A673 (cell line): ENCODE data around the gene VPS13D. TPM values are rescaled to one million over a fixed set of nuclear protein-coding genes. Genes with fewer than 3 reads are reported as not detected.

ENCODE experiments used
- BruUV-seq: library from RNA; stranded (reverse); fragments of 400-500 nt; replicated peaks from 2 replicates; lab custom pipeline; 2021; lab: Mats Ljungman, UMichigan
- CTCF ChIA-PET: fragments of 300-600 bp; sonication (Branson Sonifier 250); formaldehyde crosslinking; loops from one replicate; lab custom pipeline; 2022; ENCODE audit warnings: antibody characterized with exemption; lab: Charles Lee
- POLR2A ChIA-PET: fragments of 300-600 bp; sonication (Branson Sonifier 250); formaldehyde crosslinking; loops from one replicate; lab custom pipeline; 2022; ENCODE audit warnings: antibody characterized with exemption; ENCODE audit not compliant: low non-redundant PET; lab: Charles Lee
- DNase-seq: peaks from one replicate; pipeline ENCODE4 v3.0.0-alpha.2; 2015; ENCODE audit warnings: low spot score
- H3K27ac ChIP-seq: fragments of 200-600 bp; sonication (generic); 2 replicates; pipeline ENCODE4 v1.5.1; 2016; ENCODE audit warnings: mixed run types, low read depth, mild to moderate bottlenecking, mixed read lengths, antibody characterized with exemption, low read length; ENCODE audit not compliant: poor library complexity, severe bottlenecking
- H3K27me3 ChIP-seq: fragments of 200-600 bp; sonication (generic); replicated peaks from 2 replicates; pipeline ENCODE4 v1.6.1; 2017; ENCODE audit warnings: mixed run types, low read depth, mild to moderate bottlenecking, mixed read lengths, antibody characterized with exemption, low read length; ENCODE audit not compliant: insufficient read depth, poor library complexity
- H3K36me3 ChIP-seq: fragments of 200-600 bp; sonication (generic); 2 replicates; pipeline ENCODE4 v1.6.1; 2016; ENCODE audit warnings: mixed run types, mild to moderate bottlenecking, mixed read lengths, antibody characterized with exemption, low read length; ENCODE audit not compliant: insufficient read depth, poor library complexity, severe bottlenecking
- H3K4me1 ChIP-seq: fragments of 200-600 bp; sonication (generic); 2 replicates; pipeline ENCODE4 v1.6.1; 2017; ENCODE audit warnings: mixed run types, mild to moderate bottlenecking, mixed read lengths, antibody characterized with exemption, low read length; ENCODE audit not compliant: insufficient read depth, poor library complexity, severe bottlenecking
- H3K4me3 ChIP-seq: fragments of 200-600 bp; sonication (generic); 2 replicates; pipeline ENCODE4 v1.5.1; 2016; ENCODE audit warnings: low read depth, mixed run types, mild to moderate bottlenecking, mixed read lengths, low read length; ENCODE audit not compliant: poor library complexity, severe bottlenecking
- H3K9me3 ChIP-seq: fragments of 200-600 bp; sonication (generic); 2 replicates; pipeline ENCODE4 v1.6.1; 2016; ENCODE audit warnings: mixed run types, low read depth, mild to moderate bottlenecking, mixed read lengths, antibody characterized with exemption, low read length; ENCODE audit not compliant: poor library complexity, severe bottlenecking
- CTCF ChIP-seq: fragments of 300-800, 200-600 bp; sonication (generic); conservative IDR thresholded peaks from 2 replicates; pipeline ENCODE4 v1.5.1; 2017; ENCODE audit warnings: low read depth, mild to moderate bottlenecking, antibody characterized with exemption, low read length, moderate library complexity, mixed read lengths
- EZH2 ChIP-seq: fragments of 200-600 bp; sonication (generic); IDR thresholded peaks from 2 replicates; pipeline ENCODE4 v1.6.1; 2017; ENCODE audit warnings: borderline replicate concordance, low read depth, mild to moderate bottlenecking, mixed read lengths, antibody characterized with exemption, low read length; ENCODE audit not compliant: poor library complexity, severe bottlenecking
- intact Hi-C: fragments of 100-400 bp; cut with micrococcal nuclease; formaldehyde crosslinking; loops from one replicate; pipeline ENCODE4 v1.10.0; 2022; ENCODE audit not compliant: unreplicated experiment
- total RNA-seq: library from RNA; stranded (reverse); gene quantifications from 2 replicates; pipeline ENCODE4 v1.2.3, GENCODE V29; 2021

VPS13D gene
- total RNA-seq, 1 experiment from 2014 or later, result 32.5 TPM

- POLR2A ChIA-PET, result no interaction called here
- CTCF ChIA-PET, result no interaction called here
- intact Hi-C loops, result no loop called here
- H3K36me3 ChIP-seq, result no peaks in the 10 kb centered on the region
- no peaks in the 10 kb centered on the region for H3K9me3 ChIP-seq
- H3K4me3 ChIP-seq, result no peak overlapping the region
- no TSS peak for BruUV-seq
- H3K27ac ChIP-seq, result no peak overlapping the region
- no peak for DNase-seq
- no peaks in the 10 kb centered on the region for H3K27me3 ChIP-seq
- H3K4me1 ChIP-seq, result no peaks in the 10 kb centered on the region
- TF ChIP-seq EZH2 (no peak), CTCF (no peak)
Measured at GRCh38 chr1:12551584-12551983, 321.8 kb downstream of the VPS13D start.

- POLR2A ChIA-PET, result no interaction called here
- Histone ChIP-seq H3K27me3 (no peaks in the 10 kb centered on the region), H3K4me3 (no peak overlapping the region), H3K9me3 (no peaks in the 10 kb centered on the region), H3K27ac (no peak overlapping the region), H3K36me3 (no peaks in the 10 kb centered on the region), H3K4me1 (no peaks in the 10 kb centered on the region)
- TF ChIP-seq CTCF (no peak), EZH2 (no peak)
- no TSS peak for BruUV-seq
- CTCF ChIA-PET, result no interaction called here
- intact Hi-C loops, result no loop called here
- no peak for DNase-seq
Measured at GRCh38 chr1:12552111-12552888, 322.5 kb downstream of the VPS13D start.

- no peaks in the 10 kb centered on the region for H3K9me3 ChIP-seq
- H3K36me3 ChIP-seq, result no peaks in the 10 kb centered on the region
- intact Hi-C loops, result no loop called here
- BruUV-seq, result no TSS peak
- no peak for DNase-seq
- CTCF ChIA-PET, result no interaction called here
- no peak overlapping the region for H3K4me3 ChIP-seq
- H3K27me3 ChIP-seq, result no peaks in the 10 kb centered on the region
- no peak overlapping the region for H3K27ac ChIP-seq
- POLR2A ChIA-PET, result no interaction called here
- no peak for TF ChIP-seq CTCF
- no peak for TF ChIP-seq EZH2
- no peaks in the 10 kb centered on the region for H3K4me1 ChIP-seq
Measured at GRCh38 chr1:12552951-12553921, 323.4 kb downstream of the VPS13D start.
